MM.1S (cell line): ENCODE data around the gene DIS3L2.

Experiments
- DNase-seq: peaks from one replicate; pipeline ENCODE4 v3.0.0-alpha.2; 2015
- H2AFZ ChIP-seq: fragments of 300-600 bp; sonication (generic); 2 replicates; pipeline ENCODE4 v1.6.0; 2016; ENCODE audit warnings: antibody characterized with exemption, low read length
- H3F3A ChIP-seq: fragments of 300-600 bp; sonication (generic); 2 replicates; pipeline ENCODE4 v1.6.1; 2016; ENCODE audit warnings: mild to moderate bottlenecking, antibody characterized with exemption, low read length, moderate library complexity, mixed read lengths; ENCODE audit not compliant: insufficient read depth
- H3K27ac ChIP-seq: fragments of 300-600 bp; sonication (generic); 2 replicates; pipeline ENCODE4 v1.5.1; 2016; ENCODE audit warnings: mild to moderate bottlenecking, low read length
- H3K27me3 ChIP-seq: fragments of 300-600 bp; sonication (generic); replicated peaks from 2 replicates; pipeline ENCODE4 v1.6.0; 2016; ENCODE audit warnings: low read length; ENCODE audit not compliant: insufficient read depth
- H3K36me3 ChIP-seq: fragments of 300-600 bp; sonication (generic); replicated peaks from 2 replicates; pipeline ENCODE4 v1.6.1; 2016; ENCODE audit warnings: mild to moderate bottlenecking, low read length, mixed read lengths; ENCODE audit not compliant: insufficient read depth
- H3K4me1 ChIP-seq: fragments of 300-600 bp; sonication (generic); 2 replicates; pipeline ENCODE4 v1.6.1; 2016; ENCODE audit warnings: low read length, mixed read lengths
- H3K4me2 ChIP-seq: fragments of 300-600 bp; sonication (generic); 2 replicates; pipeline ENCODE4 v1.6.0; 2016; ENCODE audit warnings: low read depth, low read length
- H3K4me3 ChIP-seq: fragments of 300-600 bp; sonication (generic); 2 replicates; pipeline ENCODE4 v1.5.1; 2016; ENCODE audit warnings: low read length, mixed read lengths
- H3K79me2 ChIP-seq: fragments of 300-600 bp; sonication (generic); 2 replicates; pipeline ENCODE4 v1.6.1; 2016; ENCODE audit warnings: mixed run types, low read length, mixed read lengths
- H3K9ac ChIP-seq: fragments of 300-600 bp; sonication (generic); 2 replicates; pipeline ENCODE4 v1.6.1; 2016; ENCODE audit warnings: low read length, mixed read lengths
- H3K9me2 ChIP-seq: fragments of 300-600 bp; sonication (generic); replicated peaks from 2 replicates; pipeline ENCODE4 v1.6.1; 2016; ENCODE audit warnings: mild to moderate bottlenecking, low read length, mixed read lengths; ENCODE audit not compliant: insufficient read depth
- H3K9me3 ChIP-seq: fragments of 300-600 bp; sonication (generic); replicated peaks from 2 replicates; pipeline ENCODE4 v1.6.1; 2016; ENCODE audit warnings: mild to moderate bottlenecking, low read length, mixed read lengths; ENCODE audit not compliant: insufficient read depth
- H4K20me1 ChIP-seq: fragments of 300-600 bp; sonication (generic); 2 replicates; pipeline ENCODE4 v1.6.1; 2016; ENCODE audit warnings: mild to moderate bottlenecking, low read length, moderate library complexity, mixed read lengths; ENCODE audit not compliant: insufficient read depth
- EZH2 ChIP-seq: fragments of 300-600 bp; sonication (generic); optimal IDR thresholded peaks from 2 replicates; pipeline ENCODE3; 2017; ENCODE audit warnings: low read depth, mild to moderate bottlenecking, antibody characterized with exemption, low read length, mixed read lengths
- EZH2phosphoT487 ChIP-seq: fragments of 300-600 bp; sonication (generic); IDR thresholded peaks from 2 replicates; pipeline ENCODE4 v1.6.1; 2018; ENCODE audit warnings: antibody characterized with exemption, low read length
- TF ChIP-seq, protein P1 (sequence below): fragments of 300-600 bp; sonication (generic); IDR thresholded peaks from 2 replicates; pipeline ENCODE4 v1.5.1; 2016; ENCODE audit warnings: antibody characterized with exemption, low read length, mixed read lengths

DIS3L2 gene

DNA sequence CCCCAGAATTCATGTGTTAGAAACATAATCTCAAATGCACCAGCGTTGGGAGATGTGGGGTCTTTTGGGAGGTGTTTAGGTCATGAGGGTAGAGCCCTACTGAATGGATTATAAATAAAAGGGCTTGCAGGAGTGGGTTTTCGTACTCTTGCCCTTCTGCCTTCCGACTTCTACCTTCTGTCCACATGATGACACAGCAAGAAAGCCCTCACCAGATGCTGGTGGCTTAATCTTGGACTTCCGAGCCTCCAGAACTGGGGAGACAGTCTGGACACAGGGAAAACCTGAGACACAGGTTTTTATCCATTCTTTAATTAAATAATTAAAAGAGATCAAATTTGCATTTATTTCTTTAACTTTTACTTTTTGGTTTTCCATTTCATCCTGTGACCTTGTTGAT lies 87.8 kb downstream of the DIS3L2 start:
- Histone ChIP-seq H3K4me2 (no peak overlapping the region), H2AFZ (no peak overlapping the region)

DNA sequence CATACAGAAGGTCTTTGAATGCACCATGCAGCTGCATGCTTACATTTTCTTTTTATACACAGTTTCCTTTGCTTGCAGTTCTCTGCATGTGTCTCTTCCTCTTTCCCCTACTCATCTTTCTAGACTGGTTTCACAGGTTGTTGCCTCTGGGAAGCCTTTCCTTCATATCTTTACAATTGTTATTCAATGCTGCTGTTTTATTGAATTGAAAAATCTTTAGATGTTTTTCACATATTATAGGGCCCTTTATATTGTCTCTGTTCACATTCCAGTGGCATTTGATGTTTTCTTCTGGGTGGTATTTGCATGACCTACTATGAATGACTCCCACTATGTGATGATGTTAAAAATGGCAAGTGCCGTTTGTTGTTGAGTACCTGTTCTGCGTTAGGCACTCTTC lies 91.1 kb downstream of the DIS3L2 start:
- H3K36me3 ChIP-seq: no peaks in the 10 kb centered on the region
- no peaks in the 10 kb centered on the region for H3K9me2 ChIP-seq
- no peak for DNase-seq
- no peaks in the 10 kb centered on the region for H4K20me1 ChIP-seq
- H3K27me3 ChIP-seq: no peaks in the 10 kb centered on the region
- no peaks in the 10 kb centered on the region for H3F3A ChIP-seq
- no peak for TF ChIP-seq EZH2phosphoT487
- H3K4me3 ChIP-seq: no peak overlapping the region
- no peak overlapping the region for H3K4me2 ChIP-seq
- H3K27ac ChIP-seq: no peak overlapping the region
- no peak overlapping the region for H3K9ac ChIP-seq
- H2AFZ ChIP-seq: no peak overlapping the region
- H3K4me1 ChIP-seq: no peaks in the 10 kb centered on the region
- H3K79me2 ChIP-seq: peaks cover 5% of the 10 kb centered on the region; the same call in 1 of the 2 replicates
- H3K9me3 ChIP-seq: no peaks in the 10 kb centered on the region

More for the DNA sequence above, 87.8 kb downstream of the DIS3L2 start:
- DNase-seq: no peak
- Histone ChIP-seq H4K20me1 (no peaks in the 10 kb centered on the region), H3K4me1 (no peaks in the 10 kb centered on the region), H3K36me3 (no peaks in the 10 kb centered on the region), H3K27me3 (no peaks in the 10 kb centered on the region), H3F3A (no peaks in the 10 kb centered on the region), H3K4me3 (no peak overlapping the region), H3K9ac (no peak overlapping the region), H3K9me2 (no peaks in the 10 kb centered on the region), H3K79me2 (peaks cover 5% of the 10 kb centered on the region; the same call in 1 of the 2 replicates), H3K27ac (no peak overlapping the region), H3K9me3 (no peaks in the 10 kb centered on the region)
- TF ChIP-seq, protein P1, sequence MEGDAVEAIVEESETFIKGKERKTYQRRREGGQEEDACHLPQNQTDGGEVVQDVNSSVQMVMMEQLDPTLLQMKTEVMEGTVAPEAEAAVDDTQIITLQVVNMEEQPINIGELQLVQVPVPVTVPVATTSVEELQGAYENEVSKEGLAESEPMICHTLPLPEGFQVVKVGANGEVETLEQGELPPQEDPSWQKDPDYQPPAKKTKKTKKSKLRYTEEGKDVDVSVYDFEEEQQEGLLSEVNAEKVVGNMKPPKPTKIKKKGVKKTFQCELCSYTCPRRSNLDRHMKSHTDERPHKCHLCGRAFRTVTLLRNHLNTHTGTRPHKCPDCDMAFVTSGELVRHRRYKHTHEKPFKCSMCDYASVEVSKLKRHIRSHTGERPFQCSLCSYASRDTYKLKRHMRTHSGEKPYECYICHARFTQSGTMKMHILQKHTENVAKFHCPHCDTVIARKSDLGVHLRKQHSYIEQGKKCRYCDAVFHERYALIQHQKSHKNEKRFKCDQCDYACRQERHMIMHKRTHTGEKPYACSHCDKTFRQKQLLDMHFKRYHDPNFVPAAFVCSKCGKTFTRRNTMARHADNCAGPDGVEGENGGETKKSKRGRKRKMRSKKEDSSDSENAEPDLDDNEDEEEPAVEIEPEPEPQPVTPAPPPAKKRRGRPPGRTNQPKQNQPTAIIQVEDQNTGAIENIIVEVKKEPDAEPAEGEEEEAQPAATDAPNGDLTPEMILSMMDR: no peak
- no peak for TF ChIP-seq EZH2phosphoT487
- no peak for TF ChIP-seq EZH2

DNA sequence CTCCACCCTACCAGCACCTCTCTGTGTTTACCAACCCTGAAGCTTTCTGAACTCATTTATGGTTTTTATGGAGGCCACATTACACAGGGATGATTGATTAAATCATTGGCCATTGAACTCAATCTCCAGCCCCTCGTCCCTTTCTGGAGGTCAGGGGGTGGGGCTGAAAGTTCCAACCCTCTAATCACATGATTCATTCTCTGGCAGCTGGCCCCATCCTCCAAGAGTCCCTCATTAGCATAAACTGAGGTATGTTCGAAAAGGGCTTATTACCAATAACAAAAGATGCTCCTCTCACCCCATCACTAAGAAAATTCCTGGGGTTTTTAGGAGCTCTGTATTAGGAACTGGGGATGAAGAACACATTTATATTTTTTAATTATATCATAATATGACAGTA lies 92.3 kb downstream of the DIS3L2 start:
- Histone ChIP-seq H3K9me2 (no peaks in the 10 kb centered on the region), H2AFZ (no peak overlapping the region), H3K4me1 (no peaks in the 10 kb centered on the region), H3K9me3 (no peaks in the 10 kb centered on the region), H3K4me2 (no peak overlapping the region), H3K9ac (no peak overlapping the region), H3F3A (no peaks in the 10 kb centered on the region), H3K27me3 (no peaks in the 10 kb centered on the region), H3K27ac (no peak overlapping the region), H4K20me1 (no peaks in the 10 kb centered on the region), H3K4me3 (no peak overlapping the region), H3K79me2 (no peaks in the 10 kb centered on the region), H3K36me3 (no peaks in the 10 kb centered on the region)
- DNase-seq: no peak
- TF ChIP-seq EZH2phosphoT487 (no peak), EZH2 (no peak)
- TF ChIP-seq, protein P1: no peak

DNA sequence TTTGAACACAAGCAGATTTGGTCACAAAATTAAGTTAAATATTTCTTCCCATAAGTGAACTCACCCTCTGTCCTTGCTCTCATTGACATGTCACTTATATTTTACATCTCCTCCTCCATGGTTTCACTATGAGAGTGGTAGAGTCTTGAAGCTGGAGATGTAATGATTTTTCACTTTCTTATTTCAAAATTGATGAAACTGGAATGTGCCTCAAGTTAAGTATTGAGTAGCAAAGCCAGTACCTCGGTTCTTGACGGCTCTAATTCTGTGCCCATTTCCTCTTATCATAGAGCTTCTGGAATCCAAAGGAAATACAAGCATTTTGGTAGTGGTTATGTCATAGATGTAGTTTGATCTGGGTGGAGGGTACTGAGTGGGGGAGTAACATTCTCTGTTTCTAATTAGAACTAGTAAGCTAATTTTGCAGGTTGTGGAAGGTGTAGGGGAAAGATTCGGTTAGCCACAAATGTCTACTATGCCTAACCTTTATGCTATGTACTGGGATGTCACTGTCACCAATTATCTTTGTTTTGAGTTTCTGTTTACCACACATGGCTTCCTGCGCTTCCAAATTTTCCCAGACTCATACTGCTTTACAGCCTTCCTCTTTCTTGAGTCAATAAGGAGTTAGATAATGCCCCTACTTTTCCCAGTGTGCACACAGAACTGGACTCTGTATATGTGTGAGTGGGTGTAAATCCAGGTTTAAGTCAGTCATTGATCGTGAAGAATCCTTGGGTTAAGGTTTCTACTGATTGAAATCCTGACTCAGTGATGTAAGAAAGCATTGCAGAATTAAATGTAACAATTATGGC lies 96.8 kb downstream of the DIS3L2 start:
- Histone ChIP-seq H3K27ac (no peak overlapping the region), H3F3A (no peaks in the 10 kb centered on the region), H3K4me2 (no peak overlapping the region), H4K20me1 (no peaks in the 10 kb centered on the region), H3K4me3 (no peak overlapping the region), H2AFZ (no peak overlapping the region), H3K9ac (no peak overlapping the region), H3K79me2 (peaks cover 13% of the 10 kb centered on the region; the same call in 1 of the 2 replicates), H3K36me3 (no peaks in the 10 kb centered on the region), H3K9me3 (no peaks in the 10 kb centered on the region), H3K9me2 (no peaks in the 10 kb centered on the region), H3K27me3 (no peaks in the 10 kb centered on the region), H3K4me1 (no peaks in the 10 kb centered on the region)
- DNase-seq: no peak
- no peak for TF ChIP-seq EZH2
- TF ChIP-seq, protein P1: no peak
- no peak for TF ChIP-seq EZH2phosphoT487
